GM21423 (cell line): Measurements from ENCODE around the gene CA12.

ENCODE experiments used
- ATAC-seq: cut with Tn5 transposase; IDR thresholded peaks from one replicate; pipeline ENCODE4 v1.9.1; 2021; ENCODE audit warnings: mild to moderate bottlenecking, moderate library complexity; ENCODE audit not compliant: unreplicated experiment

Gene CA12

GRCh38 chr15:63360170-63360569 is 21.5 kb downstream of the CA12 start:
- ATAC-seq: no peak

DNA sequence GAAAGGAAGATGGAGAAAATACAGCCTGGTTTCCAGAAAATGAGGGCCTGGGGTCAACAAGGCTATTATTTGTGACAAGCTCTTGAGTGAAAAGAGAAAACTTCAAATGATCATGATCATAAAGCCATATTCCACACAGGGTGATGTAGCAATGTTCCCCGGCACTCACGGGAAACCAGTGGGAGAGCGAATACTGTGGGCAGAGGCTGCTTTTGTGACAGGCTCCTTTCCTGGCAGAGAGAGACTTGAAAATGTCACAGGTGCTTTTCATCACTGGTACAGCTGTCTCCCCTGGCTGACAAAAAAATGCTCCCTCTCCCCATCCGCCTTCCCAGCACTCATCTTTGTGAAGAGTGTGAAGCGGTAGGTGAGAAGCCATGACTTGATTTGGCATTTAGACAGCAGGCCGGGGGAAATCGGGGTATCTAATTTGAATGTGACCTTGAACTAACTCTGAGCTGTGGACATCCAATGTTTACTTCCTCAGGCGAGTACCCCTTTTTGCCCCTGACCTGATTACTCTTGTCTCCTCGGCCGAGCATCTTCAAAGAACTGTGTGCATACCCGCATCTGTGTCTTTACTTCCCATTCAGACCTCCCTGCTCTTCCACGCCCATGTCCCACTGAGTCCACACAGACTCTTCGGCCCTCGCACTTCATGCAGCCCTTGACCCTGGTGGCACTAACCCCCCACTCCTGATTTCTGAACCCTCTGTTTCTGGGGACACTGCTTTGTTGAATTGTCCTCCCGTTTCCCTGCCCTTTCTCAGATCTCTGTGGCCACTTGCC is 23.2 kb downstream of the CA12 start:
- no peak for ATAC-seq

GRCh38 chr15:63357731-63358130 is 23.9 kb downstream of the CA12 start:
- no peak for ATAC-seq

DNA sequence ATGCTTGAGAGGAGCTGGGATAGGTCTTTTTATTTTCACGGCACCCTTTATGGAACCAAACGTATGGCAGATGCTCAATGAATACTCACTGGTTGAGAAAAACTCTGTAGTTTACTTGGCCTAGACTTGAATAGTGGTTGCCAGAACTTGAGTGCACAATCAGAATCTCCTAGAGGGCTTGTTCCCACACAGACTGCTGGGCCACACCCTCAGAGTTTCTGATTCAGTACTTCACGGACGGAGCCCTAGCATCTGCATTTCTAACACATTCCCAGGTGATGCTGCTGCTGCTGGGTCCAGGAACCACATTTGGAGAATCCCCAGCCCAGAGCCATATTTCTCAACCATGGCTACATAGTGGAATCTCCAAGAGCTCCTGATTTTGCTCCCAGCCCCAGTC is 24.6 kb downstream of the CA12 start:
- no peak for ATAC-seq

- no peak for ATAC-seq
Observed at GRCh38 chr15:63354821-63355650, 26.6 kb downstream of the CA12 start.

DNA sequence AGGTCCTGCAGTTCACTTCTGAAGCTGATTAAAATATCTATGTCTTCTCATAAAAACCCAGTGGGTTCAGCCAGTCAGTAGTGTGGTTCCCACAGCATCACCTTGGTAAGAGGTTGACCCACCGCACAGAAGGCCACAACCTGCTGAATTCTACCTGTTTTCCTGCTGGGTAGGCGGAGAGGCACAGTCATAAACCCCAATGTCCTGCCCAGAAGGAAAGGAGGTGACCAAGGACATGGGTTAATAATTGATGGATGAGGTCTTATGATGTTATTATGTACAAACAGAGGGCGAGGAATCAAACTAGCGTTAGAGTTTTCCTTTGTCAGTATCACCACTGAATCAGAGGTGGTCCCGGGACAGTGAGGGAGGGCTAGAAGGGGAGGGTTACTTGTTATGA is 27.8 kb downstream of the CA12 start:
- ATAC-seq: no peak

GRCh38 chr15:63353261-63353660 is 28.4 kb downstream of the CA12 start:
- ATAC-seq: no peak

DNA sequence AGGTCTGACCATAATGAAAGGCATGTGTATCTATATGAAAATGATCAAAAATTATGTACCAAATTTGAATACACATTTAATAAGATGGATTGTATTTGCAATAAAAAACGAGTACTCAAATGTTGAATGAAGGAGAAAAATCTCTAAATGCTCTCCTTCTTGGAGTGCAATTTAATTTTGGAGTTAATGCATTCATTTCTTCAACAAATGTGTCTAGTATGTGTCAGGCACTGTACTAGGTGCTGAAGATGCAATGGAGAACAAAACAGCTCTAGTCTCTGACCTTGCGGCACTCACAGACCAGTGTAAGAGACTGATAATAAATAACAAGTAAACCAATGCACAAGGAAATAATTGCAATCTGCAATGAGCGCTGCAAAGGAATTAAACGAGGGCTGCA is 28.8 kb downstream of the CA12 start:
- no peak for ATAC-seq

GRCh38 chr15:63351170-63351569 is 30.5 kb downstream of the CA12 start:
- ATAC-seq: no peak

DNA sequence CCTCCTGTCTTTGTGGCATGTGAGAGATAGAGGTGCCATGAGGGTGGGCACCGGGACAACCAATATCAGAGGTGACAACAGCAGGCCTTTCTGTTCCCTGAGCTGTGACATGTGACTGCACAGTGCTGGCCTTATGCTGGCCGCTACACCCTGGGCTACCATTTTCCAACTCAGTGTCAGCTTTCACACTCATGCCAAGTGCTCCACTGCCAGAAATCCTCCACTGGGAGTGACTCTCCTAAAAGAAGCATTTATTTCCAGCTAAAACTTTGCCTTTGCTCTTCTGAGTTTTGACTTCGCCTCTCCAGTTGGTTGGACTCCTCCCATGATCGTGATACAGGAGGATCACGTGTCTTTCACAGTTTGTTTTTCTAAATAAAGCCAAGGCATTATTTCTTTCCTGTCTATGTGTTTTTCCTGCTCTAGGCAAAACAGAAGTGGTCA is 31.4 kb downstream of the CA12 start:
- ATAC-seq: no peak

DNA sequence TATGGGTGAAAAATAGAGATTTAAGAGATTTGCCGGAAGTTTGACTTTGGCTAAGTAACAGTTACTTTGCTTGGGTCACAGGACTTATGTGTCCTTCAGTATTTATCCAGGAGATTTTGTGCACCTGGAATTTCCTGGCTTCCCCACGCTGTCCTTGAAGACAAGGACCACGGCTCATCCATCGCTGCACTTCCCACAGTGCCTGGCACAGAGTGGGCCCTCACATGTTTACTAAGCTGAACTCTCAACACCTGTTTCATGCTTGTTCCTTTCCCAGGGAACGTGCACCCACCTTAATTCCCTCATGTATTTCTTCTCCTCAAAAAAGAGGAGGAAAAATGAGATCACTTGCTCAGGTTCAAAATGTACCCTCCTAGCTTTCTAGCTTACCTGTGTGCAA is 32.0 kb downstream of the CA12 start:
- ATAC-seq: no peak

DNA sequence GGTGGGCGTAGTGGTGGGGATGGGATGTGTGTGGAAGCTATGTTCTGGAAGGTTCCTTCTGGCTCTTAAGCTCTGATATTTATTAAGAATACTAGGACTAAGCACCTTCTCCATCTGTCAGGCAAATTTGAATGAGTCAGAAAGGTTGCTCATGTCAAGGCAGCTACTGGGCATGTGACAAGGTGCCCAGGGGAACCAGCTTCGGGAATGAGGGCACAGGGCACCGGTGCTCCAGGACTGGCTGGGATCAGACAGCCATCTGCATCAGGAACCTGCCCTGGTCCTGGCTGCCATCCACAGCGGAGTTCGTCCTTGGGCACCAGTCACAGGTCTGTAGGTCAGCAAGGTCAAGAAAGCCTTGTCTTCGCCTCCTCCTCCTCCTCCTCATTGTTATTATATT is 32.5 kb downstream of the CA12 start:
- no peak for ATAC-seq

GRCh38 chr15:63348392-63348791 is 33.3 kb downstream of the CA12 start:
- ATAC-seq: no peak

DNA sequence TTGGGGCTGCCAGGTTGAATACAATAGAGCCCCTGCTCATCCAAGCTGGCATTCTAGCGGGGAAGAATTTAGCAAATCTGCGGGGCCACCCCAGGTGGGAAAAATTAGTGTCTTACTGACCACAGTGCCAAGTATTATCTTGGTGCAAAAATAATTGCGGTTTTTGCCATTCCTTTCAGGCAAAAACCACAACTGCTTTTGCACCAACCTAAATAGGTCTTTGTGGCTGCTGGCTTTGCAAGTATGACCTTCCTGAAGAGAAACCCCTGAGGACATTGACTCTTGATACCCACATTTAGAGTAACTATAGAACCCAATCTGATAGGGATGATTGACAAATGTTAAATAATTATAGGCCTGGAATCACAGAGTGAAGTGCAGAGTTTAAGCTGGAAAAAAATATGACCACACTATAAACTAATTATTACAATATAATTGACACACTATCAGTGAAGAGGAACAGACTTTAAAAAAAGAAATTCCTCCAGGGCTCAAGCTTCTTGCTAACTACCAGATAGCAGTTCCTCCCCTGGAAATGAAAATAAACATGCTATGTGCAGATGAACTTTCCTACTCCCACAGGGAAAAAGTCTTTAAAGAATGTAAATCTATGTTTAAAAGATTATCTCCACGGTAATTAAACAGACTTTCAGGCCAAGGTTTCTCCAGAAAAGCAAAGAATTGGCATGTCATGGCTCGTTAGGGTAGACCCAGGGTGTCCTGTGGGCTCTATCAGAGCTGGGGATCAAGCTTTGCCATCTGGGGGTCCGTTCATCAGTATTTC is 34.4 kb downstream of the CA12 start:
- no peak for ATAC-seq

DNA sequence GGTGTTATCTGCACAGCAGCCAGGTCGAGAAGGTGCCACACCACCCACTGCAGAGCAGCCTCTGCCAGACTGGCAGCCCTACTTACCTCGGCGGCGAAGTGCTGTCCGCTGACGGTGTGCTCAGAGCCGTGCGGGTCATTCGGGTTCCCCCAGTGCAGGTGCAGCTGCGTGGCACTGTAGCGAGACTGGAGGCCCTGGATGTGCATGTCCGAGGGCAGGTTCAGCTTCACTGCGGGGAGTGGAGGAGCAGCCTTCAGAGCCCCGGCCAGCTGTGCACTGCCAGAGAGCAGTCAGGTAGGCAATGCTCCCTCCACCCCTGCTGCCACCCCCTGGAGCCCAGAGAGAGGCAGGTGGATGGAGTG is 36.3 kb downstream of the CA12 start:
- no peak for ATAC-seq

DNA sequence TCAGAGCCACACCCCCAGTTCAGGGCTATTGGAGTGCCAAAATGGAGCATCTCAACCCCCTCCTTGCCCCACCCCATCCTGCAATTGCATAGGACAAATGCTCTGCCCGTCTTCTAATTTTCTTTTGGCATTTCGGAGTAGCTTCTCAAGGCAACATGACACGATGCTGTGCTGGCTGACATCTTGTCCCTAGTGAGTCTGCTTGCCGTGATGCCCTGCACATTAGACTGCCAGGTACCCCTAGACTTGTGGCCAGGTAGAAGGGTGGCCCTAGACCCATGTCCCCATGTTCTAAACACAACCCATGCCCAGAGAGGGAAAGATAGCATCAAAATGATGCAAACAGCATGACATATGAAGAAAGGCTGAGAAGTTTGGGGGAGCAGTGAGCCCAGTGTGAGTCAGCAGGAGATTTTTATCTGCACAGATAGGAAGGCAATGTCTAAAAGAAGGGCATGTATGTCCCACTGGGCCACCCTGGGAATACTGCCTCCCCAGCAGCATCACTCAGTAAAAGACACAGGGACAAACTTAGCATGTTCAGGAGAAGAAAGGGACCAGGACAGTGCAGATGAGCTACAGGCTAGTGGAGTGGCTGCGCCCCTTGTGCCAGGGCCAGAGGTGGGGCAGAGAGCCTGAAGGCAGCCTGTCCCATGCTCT is 36.8 kb downstream of the CA12 start:
- no peak for ATAC-seq

- peak; percentile 51 for ATAC-seq
Observed at GRCh38 chr15:63342996-63343562, 38.6 kb downstream of the CA12 start.

DNA sequence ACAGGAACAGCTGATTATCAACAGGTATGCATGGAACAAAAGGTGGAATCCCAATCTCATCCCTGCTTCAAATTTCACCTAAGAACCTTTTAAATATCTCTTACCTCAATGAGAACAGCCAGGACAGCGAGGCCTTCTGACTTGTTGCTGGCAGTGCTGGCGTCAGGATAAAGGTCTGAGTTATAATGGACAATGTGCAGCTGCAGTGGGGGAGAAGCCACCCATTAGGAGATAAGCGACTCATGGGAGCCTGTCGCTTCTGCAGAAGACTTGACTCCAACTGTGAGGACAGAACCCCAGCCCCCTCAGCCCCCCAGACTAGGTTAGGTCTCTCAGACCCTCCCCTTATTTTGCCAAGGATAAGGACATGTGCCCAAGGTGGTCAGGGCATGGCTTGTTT is 39.7 kb downstream of the CA12 start:
- ATAC-seq: no peak

DNA sequence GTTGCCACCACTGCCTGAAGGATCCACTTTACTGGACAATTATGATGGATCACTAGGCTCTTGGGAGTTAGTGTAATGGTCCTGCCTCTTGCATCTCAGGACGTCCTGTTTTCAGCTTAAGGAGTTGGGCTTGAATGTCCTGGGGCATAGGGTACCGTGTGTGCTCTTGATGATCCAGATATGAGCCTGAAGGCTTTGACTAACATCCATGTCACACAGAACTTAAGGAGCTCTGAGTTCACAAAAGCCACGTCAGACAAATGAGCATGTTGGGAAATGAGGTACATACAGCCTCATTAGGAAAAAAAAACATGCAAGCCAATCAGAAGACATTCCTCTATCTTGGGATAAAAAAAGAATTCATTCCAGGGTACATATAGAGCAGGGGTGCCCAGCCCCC is 40.8 kb downstream of the CA12 start:
- ATAC-seq: no peak

GRCh38 chr15:63340353-63340752 is 41.3 kb downstream of the CA12 start:
- no peak for ATAC-seq

- ATAC-seq: no peak
Observed at GRCh38 chr15:63339836-63340235, 41.8 kb downstream of the CA12 start.
